Posterior vena cava (tissue), 2 donors: ENCODE results near the gene LRRC32. TPM values are rescaled to one million over a fixed set of nuclear protein-coding genes. Genes with fewer than 3 reads are reported as not detected.
A peak's percentile ranks its signal among the peaks of the same experiment; 100 is the strongest.

Experiments used
- DNase-seq: peaks from one replicate; pipeline ENCODE4 v3.0.0-alpha.2; 2020; ENCODE audit warnings: low spot score
- intact Hi-C, 2 donors: fragments of 100-400 bp; cut with DNase I; formaldehyde crosslinking; loops; one replicate each; pipeline versions ENCODE4 v1.14.1 to v1.14.2; 2022 to 2023
- total RNA-seq, 2 donors: library from RNA; stranded (reverse); fragmentation: NEBNext Ultra II Directional; extraction: Animal tissue kit (Norgen Biotek cat#: 25700); gene quantifications; one replicate each; pipeline ENCODE4 v1.2.1, GENCODE V29; 2021
- donor health status: DM: yes; HTN: yes; CAD: no.
- donor health status: DM: yes; HTN: yes; CAD: no.

LRRC32 gene
- total RNA-seq, 2 donors from 2014 or later = 108 to 142 TPM

DNA sequence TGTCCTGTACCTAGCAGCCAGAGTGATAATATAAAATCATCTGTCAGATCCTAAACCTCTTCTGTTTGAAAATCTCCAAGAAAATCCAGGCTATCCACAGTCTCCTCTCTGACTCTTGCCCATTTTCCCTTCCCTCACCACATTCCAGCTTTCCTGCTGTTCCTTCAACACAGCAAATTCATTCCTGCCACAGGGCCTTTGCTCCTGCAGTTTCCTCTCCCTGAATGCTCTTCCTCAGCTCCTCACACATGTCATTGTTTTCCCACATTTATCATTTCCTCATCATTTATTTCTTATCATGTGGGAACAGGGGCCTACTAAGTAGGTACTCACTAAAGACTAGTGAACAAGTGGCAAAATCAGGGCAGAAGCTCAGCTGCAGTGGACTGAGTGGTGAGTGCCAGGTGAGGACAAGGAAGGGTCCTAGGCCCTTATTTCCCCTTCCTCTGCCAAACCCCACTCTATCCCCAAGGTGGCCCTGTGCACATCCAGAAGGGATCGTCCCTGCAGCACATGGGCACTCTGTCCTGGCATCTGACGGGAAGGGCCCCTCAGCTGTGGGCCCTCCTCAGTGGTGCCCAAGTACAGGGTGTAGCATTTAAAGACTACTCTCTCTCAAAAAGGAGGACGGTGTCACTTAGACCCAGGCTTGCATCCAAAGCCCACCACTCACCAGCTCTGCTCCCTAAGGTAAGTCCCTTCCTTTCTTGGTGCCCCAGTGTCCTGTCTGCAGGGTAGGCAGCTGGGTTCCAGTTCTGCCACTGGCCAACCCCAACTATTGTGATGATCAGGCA lies 2.0 kb downstream of the LRRC32 start:
- intact Hi-C loops = loop anchor here in 1 of 2 donors (5.0 kb wide), 1 partner anchor 51 kb away; no protein-coding TSS in a partner anchor
- DNase-seq = peak; percentile 58

DNA sequence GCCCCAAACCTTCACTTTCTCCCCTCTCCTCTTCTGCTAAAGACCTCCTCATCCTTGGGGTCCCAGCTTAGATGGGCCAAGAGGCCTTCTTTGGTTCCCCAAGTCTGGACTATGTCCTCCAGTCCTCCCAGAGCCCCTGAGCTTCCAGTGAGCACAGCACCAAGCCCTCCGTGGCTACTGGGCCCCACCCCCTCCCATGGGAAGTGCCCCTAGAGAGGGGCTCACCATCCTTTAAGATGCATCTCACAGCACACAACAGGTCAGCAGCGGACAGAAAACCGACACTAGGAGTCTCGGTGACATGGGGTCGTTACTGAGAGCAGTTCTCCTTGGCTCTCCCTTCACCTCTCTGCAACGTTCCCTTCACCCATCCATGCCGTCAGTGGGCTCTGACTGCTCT lies 2.7 kb downstream of the LRRC32 start:
- intact Hi-C loops = loop anchor here in 1 of 2 donors (5.0 kb wide), 1 partner anchor 51 kb away; no protein-coding TSS in a partner anchor
- DNase-seq = peak; percentile 50

DNA sequence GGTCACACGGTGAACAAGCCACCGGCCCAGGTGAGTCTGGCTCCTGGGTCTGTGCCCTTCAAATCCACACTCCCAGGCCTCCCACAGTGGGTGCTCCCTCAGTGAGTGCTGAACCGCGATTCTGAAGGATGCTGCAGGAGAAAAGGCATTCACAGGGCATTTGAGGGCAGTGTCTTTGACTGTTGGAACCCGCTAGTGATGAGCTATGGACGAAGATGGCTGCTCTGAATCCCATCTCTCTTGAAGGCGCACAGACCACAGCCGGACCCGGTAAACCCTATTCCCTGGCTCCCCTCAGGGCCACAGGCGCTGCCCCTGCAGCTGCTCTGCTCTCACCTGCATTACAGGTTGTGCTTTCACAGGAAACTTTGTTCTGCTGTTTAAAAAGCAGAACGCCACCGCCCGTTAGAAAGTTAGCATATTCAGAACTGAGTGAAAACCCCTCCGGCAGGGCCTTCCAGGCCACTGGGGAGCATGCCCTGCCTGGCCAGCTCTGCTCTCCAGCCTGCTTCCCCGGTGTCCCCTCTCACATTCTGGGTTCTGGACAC lies 3.2 kb downstream of the LRRC32 start:
- intact Hi-C loops = loop anchor here in 1 of 2 donors (5.0 kb wide), 1 partner anchor 50 kb away; no protein-coding TSS in a partner anchor
- peak; percentile 62 for DNase-seq

DNA sequence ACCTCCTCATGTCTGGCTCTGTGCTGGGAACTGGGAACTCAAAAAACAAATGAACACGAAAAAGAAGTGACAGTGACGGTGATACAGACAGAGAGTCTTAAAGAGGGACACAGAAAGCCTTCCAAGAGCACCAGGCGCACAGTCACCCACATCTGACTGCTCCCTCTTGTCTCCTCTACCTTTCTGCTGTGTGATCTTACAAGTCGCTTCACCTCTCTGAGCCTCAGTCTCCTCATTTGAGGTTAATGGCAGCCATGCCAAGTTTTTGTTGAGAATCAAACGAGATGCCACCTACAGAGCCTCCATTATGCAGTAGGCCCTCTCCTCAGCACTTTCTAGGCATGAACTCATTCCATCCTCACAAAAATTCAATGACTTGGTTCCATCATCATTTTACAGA lies 3.7 kb downstream of the LRRC32 start:
- intact Hi-C loops = loop anchor here in 1 of 2 donors (5.0 kb wide), 1 partner anchor 50 kb away; no protein-coding TSS in a partner anchor
- no peak for DNase-seq

DNA sequence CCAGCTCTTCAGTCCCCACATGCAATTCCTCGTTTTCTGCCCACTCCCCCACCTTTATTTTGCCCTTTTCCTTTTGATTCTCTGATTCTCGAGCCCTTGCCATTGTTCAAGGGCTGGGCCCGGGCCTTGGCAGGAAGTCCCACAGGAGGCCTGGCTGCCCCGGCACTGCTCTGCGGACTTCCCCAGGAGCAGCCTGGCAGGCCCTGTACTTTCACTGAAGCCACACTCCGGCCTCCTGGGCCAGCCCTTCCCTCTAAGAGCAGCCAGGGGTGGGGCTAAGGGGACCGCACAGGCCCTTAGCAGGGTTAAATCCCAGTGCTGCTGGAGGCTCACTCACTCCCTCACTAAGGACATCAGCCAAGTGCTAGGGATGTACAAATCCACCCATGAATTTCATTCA lies 4.1 kb downstream of the LRRC32 start:
- intact Hi-C loops = loop anchor here in 1 of 2 donors (5.0 kb wide), 1 partner anchor 49 kb away; no protein-coding TSS in a partner anchor
- DNase-seq = peak; percentile 89

DNA sequence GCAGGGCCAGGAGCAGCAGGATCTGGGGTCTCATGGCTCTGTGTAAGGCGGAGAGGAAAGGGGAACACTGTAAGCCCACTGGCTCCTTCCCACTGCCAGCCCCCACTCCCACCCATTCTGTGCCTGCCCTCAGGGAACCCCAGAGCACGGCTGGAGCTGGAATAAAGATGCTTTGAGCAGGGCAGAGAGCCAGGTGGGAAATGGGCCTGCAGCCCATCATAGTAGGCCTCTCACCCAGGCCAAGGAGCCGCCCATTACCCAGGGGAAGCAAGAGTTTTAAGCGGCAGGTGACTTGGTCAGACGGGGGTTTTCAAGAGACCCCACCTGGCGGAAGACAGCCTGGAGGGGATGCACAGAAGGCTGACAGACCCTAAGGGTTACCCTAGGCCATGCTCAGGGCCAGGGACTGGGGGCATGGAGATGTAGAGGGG lies 4.6 kb downstream of the LRRC32 start:
- peak; percentile 68 for DNase-seq
- intact Hi-C loops = loop anchor here in 1 of 2 donors (5.0 kb wide), 1 partner anchor 49 kb away; no protein-coding TSS in a partner anchor

DNA sequence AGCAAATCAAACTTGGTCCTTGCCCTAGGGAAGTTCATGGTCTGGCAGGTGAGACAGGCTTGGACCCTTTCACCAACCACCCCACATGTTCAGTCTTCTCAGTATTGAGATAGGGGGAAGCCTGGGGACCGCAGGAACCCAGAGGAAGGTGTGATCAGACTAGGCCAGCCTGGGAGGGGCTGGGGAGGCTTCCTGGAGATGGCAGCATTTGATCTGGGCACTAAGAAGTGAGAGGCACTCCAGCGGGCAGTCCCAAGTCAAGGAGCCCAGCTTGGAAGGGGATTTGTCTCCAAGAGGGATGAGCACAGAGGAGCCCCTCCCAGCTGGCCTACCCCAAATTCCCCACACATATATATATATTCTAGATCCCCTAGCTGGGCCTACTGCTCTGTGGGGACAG lies 5.4 kb downstream of the LRRC32 start:
- intact Hi-C loops = loop anchor here in 1 of 2 donors (5.0 kb wide), 1 partner anchor 48 kb away; no protein-coding TSS in a partner anchor
- peak; percentile 41 for DNase-seq

DNA sequence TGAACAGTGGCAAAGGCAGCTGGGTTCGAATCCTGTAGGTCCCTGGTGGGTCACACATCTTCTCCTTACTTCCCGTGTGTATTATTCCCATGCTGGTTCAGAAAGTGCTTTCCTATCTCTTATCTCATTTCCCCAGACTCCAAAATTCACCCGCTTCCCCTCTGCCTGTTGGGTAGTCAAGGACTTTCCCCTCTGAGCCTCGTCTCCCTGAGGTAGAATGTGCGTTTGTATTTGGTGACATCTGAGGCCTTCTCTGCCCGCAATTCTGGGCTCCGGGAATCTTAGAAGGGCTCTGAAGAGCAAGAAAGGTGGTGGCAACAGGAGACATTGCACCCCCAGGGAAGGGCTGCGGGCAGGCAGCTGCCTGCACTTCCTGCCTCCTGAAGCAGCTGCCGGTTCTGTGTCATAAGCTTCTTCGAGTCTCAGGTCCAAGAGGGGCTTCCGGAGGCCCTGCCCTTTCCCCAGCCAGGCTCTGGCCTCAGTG lies 5.9 kb downstream of the LRRC32 start:
- intact Hi-C loops = loop anchor here in 1 of 2 donors (5.0 kb wide), 1 partner anchor 47 kb away; no protein-coding TSS in a partner anchor
- peak; percentile 55 for DNase-seq

DNA sequence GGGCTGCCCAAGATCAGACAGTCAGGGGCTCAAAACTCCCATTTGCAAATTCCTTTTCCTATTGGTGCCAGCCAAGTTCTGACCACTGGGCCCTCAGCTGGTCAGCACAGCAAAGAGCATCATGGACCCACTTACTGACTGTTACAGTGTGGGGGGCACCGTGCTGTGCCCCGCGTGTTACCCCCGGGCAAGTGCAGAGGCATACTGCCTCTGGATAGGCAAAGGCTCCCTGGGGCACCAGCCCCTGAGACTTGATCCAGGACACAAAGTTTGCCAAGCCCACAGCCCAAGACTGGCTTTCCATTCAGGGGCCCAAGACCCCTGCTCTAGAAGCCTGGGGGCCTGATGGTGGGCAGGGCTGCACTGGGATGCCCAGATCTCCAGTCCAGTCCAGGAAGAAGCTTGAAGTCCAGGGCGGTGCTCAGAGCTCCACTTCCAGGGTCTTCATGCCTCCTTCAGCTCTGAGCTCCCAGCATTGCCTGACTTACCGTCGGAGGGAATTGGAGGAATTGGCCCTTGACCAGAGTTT lies 6.6 kb downstream of the LRRC32 start:
- peak; percentile 38 for DNase-seq
- intact Hi-C loops = no loop called here

DNA sequence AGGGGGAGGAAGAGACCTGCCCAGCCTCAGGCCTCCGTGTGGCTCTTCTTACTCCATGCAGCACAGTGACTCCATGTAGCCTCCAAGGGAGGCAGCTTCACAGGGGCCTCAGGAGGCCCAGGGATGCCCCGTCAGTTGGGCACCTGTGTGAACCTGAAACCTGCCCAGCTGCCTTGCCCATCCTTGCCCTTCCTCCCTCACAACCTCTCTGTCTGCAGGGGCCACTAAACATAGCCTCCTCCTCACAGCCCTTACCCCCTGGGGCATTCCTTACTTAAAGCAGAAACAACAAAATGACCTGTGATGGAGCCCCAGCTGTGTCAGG lies 7.1 kb downstream of the LRRC32 start:
- intact Hi-C loops = no loop called here
- peak; percentile 12 for DNase-seq

DNA sequence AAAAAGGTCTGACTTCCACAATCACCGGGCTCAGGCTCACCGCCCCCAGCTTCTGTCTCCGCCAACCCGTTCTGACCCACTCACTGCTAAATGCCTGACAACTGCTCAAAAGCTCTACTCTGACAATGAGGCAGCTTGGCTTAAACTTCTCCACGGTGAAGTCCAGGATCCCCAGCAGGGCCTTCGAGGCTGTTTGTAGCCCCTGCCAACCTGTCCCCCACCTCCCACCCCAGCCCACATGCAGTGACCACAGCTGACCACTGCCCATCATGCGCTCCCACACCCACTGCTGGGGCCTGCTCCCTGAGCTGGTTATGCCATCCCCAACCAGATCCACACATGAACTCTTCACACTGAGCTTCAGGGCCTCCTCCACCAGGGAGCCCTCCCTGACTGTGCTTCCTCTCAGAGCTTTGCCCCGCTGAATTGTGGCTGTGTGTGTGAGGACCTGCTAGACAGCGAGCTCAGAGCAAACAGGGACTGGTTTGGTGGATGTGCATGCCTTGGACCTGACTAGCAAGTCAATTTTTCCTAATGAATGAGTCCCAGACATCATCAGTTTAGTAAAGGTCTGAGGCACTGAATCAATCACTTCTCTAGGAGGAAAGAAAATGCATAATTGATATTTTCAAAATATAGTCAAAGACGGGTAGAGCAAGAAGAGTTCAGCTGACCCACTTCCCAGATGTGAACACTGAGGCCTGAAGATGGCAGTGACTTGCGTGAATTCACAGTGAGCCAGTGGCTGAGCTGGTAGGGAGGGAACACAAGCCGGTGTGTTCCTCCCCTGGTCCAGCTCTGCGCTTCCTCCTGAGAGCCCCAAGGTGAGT lies 7.7 kb downstream of the LRRC32 start:
- peak; percentile 62 for DNase-seq
- intact Hi-C loops = no loop called here

DNA sequence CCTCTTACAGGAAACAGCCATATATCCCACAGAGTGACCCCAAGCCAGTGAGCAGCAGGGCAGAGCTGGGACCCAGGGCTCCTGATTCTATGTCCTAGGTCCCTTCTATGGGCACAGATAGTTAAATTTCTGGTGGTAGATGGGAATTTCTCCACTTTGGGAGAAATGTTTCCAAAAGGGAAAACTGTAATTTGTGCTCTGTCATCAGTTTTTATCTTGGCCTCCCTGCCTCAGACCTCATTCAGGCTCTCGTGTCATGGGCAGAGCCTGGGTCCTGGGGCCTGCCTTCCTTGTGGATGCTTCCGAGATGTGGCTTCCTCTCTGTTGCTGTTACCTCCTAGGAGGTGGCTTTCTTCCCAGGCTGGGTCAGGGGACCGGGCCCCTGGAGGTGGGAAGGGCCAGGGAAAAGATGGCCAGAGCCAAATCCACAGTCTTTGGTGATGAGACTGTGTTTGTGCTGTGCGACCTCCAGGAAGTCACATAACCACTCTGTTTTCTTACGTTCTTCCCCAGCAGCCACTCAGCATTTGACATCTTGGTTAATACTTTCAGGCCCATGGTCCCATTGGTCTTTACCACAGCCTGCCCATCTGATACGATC lies 8.6 kb downstream of the LRRC32 start:
- intact Hi-C loops = no loop called here
- peak; percentile 62 for DNase-seq

DNA sequence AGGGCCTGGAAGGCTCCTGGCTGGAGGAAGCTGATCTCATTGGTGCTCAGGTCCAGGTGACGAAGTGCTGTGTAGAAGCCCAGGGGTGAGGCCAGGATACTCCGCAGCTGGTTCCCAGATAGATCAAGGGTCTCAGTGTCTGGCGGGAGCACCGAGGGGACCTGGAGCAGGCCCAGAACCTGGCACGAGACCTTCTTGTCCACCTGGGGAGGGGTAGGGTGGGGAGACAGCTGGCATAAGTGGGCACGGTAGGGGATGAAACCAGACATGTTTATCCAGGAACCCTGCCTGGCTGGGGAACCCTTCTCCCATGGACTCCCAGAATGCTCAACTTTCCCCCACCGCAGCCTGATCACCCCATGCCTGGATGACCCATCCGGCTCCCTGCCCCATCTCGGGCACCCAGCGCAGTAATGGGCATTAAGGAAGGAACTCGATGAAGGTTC lies 9.2 kb downstream of the LRRC32 start:
- intact Hi-C loops = no loop called here
- DNase-seq = peak; percentile 40

DNA sequence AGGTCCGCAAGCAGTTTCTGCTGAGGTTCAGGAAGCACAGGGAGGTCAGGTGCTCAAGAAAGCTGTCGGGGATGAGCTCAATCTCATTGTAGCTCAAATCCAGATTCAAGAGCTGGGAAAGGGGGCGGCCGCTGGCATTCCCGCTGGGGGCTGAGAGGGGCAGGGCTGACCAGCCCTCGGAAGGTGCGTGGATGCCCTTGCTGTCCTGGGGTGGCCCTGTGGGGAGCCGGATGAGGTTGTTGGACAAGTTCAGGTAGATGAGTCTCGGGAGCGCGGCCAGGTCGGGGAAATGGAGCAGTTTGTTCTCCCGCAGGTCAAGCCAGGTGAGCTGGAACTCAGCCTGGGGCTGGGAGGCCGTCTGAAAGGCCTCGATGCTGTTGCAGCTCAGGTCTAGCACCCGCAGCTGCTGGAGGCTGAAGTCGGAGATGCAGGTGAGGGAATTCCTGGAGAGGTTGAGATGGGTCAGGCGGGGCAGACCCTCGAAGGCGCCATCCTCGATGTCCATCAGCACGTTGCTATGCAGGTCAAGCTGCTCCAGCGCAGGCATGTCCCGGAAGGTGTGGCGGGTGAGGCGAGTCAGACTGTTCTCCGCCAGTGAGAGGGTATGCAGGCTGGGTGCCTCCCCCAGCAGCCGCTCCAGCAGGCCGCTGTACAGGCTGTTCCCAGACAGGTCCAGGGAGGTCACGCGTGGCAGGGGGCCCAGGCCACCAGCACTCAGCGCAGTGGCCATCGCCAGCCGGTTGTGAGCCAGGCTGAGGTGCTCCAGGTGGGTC lies 9.8 kb downstream of the LRRC32 start:
- peak; percentile 76 for DNase-seq
- intact Hi-C loops = no loop called here

DNA sequence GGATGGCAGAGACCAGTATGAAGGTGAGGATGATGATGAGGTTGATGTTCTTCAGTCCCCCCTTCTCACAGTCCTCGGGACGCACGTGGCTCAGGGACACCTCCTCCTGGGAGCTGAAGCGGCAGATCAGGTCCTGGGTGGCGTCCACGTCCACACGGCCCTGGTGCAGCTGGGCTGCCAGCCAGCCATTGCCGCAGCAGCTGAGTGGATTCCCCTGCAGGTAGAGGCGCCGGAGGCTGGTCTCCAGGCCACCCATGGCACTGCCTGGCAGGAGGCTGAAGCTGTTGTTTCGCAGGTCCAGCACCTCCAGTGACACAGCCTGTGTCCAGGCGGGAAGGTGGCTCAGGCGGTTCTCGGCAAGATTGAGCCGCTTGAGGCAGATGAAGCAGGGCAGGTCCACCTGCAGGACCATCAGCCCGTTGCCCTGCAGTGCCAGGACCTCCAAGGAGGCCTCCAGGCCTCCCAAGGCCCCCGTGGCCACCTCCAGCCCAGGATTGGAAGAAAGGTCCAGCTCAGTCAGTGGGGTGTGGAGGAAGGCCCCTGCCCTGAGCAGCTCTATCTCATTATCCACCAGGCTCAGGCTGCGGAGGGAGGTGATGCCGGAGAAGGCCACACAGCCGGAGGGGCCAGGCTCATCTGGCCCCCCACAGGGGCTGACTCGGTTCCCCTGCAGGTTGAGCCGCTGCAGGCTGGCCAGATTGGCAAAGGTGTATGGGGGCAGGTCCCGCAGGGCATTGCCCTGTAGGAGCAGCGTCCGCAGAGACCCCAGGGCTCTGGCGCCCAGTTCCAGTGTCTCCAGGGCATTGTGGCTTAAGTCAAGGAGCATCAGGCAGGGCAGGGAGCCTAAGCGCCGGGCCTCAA lies 10.6 kb downstream of the LRRC32 start:
- DNase-seq = peak; percentile 80
- intact Hi-C loops = no loop called here

DNA sequence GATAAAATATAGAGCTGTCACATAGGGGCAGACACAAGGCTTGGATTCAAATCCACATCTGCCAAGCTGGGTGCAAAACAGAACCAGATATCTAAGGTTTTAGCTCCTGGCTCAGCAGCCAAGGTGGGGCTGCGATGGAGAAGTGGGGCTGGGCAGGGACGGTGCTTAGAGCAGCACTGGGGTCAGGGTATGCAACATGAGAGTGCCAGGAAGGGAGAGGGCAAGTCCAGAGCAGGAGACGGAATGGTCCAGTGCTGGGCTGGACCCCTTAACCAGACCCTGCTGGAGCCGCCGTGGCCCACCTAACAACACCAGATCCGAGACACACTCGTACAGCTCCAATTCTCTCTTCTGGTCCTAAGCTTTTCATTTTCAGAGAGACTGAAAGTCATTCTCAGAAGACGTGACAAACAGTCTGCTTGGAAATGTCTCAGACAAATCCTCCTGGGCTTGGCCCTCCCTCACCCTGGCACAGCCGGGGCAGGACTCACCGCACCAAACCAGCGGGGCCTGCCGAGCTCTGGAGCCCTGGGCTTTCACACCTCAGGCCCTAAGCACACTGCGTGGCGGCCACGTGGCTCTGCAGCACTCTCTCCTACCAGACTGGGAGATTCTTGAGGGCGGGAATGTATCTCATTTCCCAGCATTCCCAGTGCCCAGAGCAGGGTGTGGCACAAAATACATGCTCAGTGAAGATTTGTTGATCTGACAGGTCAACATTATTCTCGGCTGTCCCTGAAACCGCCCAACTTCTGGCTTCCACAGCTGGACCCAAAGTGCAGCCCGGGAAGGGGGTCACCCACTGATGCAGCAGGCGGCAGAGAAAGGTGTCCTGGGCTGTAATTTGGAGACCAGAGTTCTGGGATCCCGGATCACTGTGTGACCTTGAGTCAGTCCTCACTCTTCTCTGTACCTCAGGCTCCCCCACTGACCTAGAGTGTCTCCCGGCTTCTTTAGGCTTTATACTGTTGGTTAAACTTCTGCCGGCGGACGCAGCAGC lies 11.6 kb downstream of the LRRC32 start:
- intact Hi-C loops = no loop called here
- peak; percentile 73 for DNase-seq
